Keratinocyte (primary cell): ENCODE data around the gene AK9.

Experiments
- CTCF ChIP-seq, 3 experiments: IDR thresholded peaks in 1 of 3; conservative IDR thresholded peaks in 1 of 3; optimal IDR thresholded peaks in 1 of 3; 2 replicates in 2 of 3; 3 replicates in 1 of 3; pipeline versions ENCODE3 to v1.5.1; 2011; ENCODE audit warnings: low read length in 3 of 3, mild to moderate bottlenecking in 3 of 3, moderate library complexity in 2 of 3, control low read depth in 1 of 3, inconsistent platforms in 1 of 3; ENCODE audit not compliant: insufficient read depth in 2 of 3; ENCODE audit errors: extremely low read depth in 1 of 3
- EZH2 ChIP-seq: IDR thresholded peaks from one replicate; pipeline ENCODE4 v1.6.1; 2012; ENCODE audit warnings: inconsistent platforms, mild to moderate bottlenecking, low read length, moderate library complexity

GRCh38 chr6:109457562-109457996 is 233.4 kb downstream of the AK9 start:
- TF ChIP-seq CTCF (optimal IDR thresholded peaks at IDR 0.05 in 1 of 3, IDR thresholded peaks at IDR 0.05 in 1 of 3, conservative IDR thresholded peaks at IDR 0.05 in 1 of 3; ENCODE audit: extremely low read depth in 1 of 3, insufficient read depth in 2 of 3, low read length in 3 of 3) (no peak), EZH2 (no peak)
